Activated T-helper 2 cell treated with anti-CD3 and anti-CD28 coated beads, Interferon-gamma antibody, Interleukin-2, Interleukin-4, amounts not matched to agents 10 μg/mL and 5 μg/mL and 100 μg/mL, durations not matched to agents 14 hours and 24 hours and 36 hours (primary cell): ENCODE results near the gene LPCAT4. TPM values are rescaled to one million over a fixed set of nuclear protein-coding genes. Genes with fewer than 3 reads are reported as not detected.
"Not testable (repeated sequence)": the region's sequence is repeated elsewhere in the genome, so short reads cannot be mapped to it uniquely, and the experiment has no call there.

ENCODE experiments used
- DNase-seq: peaks from one replicate; pipeline ENCODE4 v3.0.0; 2021; ENCODE audit warnings: low spot score
- H3K27ac Mint-ChIP-seq: one replicate; pipeline ENCODE4 v1.8.0; 2021; ENCODE audit warnings: mixed read lengths
- H3K27me3 Mint-ChIP-seq: one replicate; pipeline ENCODE4 v1.8.0; 2021; ENCODE audit warnings: low read depth, mixed read lengths
- H3K36me3 Mint-ChIP-seq: one replicate; pipeline ENCODE4 v1.8.0; 2021; ENCODE audit warnings: low read depth, mixed read lengths
- H3K4me1 Mint-ChIP-seq: one replicate; pipeline ENCODE4 v1.8.0; 2021; ENCODE audit warnings: low read depth, mixed read lengths
- H3K4me3 Mint-ChIP-seq: one replicate; pipeline ENCODE4 v1.8.0; 2021; ENCODE audit warnings: low read depth, mild to moderate bottlenecking, moderate library complexity, mixed read lengths
- H3K9me3 Mint-ChIP-seq: one replicate; pipeline ENCODE4 v1.8.0; 2021; ENCODE audit warnings: mixed read lengths
- intact Hi-C: fragments of 100-400 bp; cut with micrococcal nuclease; formaldehyde crosslinking; loops from one replicate; pipeline ENCODE4 v1.15.1; 2023
- total RNA-seq: library from RNA; stranded (reverse); gene quantifications from 2 replicates; pipeline ENCODE4 v1.2.3, GENCODE V29; 2022

The LPCAT4 gene, protein sequence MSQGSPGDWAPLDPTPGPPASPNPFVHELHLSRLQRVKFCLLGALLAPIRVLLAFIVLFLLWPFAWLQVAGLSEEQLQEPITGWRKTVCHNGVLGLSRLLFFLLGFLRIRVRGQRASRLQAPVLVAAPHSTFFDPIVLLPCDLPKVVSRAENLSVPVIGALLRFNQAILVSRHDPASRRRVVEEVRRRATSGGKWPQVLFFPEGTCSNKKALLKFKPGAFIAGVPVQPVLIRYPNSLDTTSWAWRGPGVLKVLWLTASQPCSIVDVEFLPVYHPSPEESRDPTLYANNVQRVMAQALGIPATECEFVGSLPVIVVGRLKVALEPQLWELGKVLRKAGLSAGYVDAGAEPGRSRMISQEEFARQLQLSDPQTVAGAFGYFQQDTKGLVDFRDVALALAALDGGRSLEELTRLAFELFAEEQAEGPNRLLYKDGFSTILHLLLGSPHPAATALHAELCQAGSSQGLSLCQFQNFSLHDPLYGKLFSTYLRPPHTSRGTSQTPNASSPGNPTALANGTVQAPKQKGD
- total RNA-seq: 70.9 and 76.1 TPM in 2 replicates

DNA sequence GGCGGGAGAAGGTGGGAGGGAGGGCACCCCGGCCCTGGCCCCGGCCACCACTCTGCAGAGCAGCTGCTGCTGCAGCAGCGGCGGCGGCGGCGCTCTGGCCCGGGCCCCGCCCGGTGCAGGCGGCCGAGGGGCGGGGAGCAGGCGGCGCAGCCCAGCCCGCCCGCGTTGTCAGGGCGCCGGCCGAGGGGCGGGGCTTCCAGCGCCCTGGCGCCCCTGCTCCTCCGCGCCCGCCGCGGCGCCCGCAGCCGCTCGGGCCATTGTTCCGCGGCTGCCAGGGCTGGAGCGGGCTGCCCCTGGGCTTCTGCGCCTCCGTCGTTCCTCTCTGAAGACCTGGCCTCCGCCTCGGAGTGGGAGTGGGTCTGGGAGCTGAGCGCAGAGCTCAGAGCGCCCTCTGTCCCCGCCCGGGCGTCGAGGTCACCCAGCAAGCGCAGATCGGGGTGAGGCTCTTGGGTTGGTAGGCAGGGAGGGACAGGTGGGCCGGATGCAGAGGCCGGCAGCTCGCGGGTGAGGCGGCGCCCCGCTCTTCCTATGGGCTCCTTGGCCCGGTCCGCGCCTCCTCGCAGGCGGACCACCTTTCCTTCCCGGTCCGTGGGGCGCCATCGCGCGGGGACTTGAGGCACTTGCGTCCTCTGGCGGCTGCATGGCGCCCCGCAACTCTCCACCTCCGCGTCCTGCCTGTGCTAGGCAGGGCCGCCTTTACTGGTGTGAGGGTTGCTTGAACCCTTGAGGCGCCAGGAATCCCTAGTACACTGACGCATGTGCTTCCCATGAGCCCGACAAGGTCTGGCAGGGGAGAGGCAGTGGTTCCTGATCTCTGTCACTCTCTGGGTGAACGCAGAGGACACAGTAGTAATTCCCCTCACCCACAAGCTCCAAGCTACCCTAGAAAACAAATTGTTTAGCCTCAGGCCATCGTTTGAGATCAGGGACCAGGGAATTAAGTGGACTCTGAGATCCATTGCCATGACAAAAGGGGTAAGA lies at the start of gene LPCAT4:
TSS of gene LPCAT4 (minus strand) at position 96 of the 981 bp plus-strand sequence. CDS start 96 bp downstream, outside the sequence.
- intact Hi-C loops: loop anchor here (1.0 to 5.0 kb wide), 6 partner anchors 24 to 267 kb away; partner anchors contain the start of genes EMC7, GOLGA8A, NOP10 and NUTM1
- Mint-ChIP-seq H3K4me1 (peaks cover 26% of the 10 kb centered on the region), H3K27ac (peak within 1 kb of the TSS; percentile 97), H3K9me3 (no peaks in the 10 kb centered on the region), H3K36me3 (peaks cover 14% of the 10 kb centered on the region), H3K4me3 (peak within 1 kb of the TSS; percentile 98), H3K27me3 (no peaks in the 10 kb centered on the region)
- DNase-seq: peak; percentile 88

- H3K4me1 Mint-ChIP-seq, intact Hi-C loops, H3K9me3 Mint-ChIP-seq, DNase-seq, H3K27ac Mint-ChIP-seq, H3K27me3 Mint-ChIP-seq, H3K36me3 Mint-ChIP-seq, H3K4me3 Mint-ChIP-seq: not testable (repeated sequence)
Observed at GRCh38 chr15:34409511-34409910, 42.5 kb upstream of the LPCAT4 start.

DNA sequence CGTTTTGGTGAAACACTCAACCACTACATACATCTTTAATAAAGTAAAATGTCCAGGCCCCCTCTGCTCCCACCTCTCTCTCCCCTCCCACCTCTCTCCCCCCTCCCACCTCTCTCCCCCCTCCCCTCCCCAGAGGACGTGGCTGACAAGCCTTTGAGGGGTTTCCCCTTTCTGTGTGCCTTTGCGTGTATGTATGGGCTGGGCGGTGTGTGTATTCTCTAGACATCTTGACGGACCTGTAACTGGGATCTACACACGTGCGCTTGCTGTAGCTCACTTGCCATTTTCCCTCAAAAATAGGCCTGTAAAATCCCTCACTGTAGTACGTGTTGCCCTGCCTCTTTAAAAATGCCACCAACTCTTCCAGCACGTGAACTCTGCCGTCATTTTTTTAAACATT lies 42.0 kb upstream of the LPCAT4 start:
- H3K36me3 Mint-ChIP-seq, H3K27ac Mint-ChIP-seq, H3K27me3 Mint-ChIP-seq, intact Hi-C loops, H3K4me1 Mint-ChIP-seq, H3K9me3 Mint-ChIP-seq, H3K4me3 Mint-ChIP-seq, DNase-seq: not testable (repeated sequence)

GRCh38 chr15:34403899-34404298 lies 36.9 kb upstream of the LPCAT4 start:
- H3K9me3 Mint-ChIP-seq, H3K4me1 Mint-ChIP-seq, H3K4me3 Mint-ChIP-seq, H3K27ac Mint-ChIP-seq, H3K27me3 Mint-ChIP-seq, H3K36me3 Mint-ChIP-seq, intact Hi-C loops, DNase-seq: not testable (repeated sequence)

DNA sequence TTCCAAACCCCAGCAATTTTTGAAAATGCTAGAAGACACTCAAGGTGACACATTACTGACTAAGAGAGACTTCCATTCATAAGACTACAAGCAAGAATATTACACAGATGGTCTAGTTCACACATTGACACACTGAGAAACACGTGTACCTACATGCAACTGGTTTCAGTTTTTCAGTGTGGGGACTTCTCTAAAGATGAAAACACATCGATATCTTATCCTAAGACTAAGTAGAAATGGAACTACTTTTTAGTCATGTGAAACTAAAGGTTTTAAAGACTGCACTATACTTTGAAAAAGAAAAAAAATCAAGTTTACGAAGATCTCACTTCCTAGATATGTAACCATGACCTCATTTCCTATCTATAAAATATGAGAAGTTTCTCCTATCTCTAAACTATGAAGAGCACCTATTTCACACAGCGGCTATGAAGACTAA lies 36.2 kb upstream of the LPCAT4 start:
- H3K27ac Mint-ChIP-seq, H3K4me1 Mint-ChIP-seq, DNase-seq, H3K9me3 Mint-ChIP-seq, intact Hi-C loops, H3K36me3 Mint-ChIP-seq, H3K4me3 Mint-ChIP-seq, H3K27me3 Mint-ChIP-seq: not testable (repeated sequence)

DNA sequence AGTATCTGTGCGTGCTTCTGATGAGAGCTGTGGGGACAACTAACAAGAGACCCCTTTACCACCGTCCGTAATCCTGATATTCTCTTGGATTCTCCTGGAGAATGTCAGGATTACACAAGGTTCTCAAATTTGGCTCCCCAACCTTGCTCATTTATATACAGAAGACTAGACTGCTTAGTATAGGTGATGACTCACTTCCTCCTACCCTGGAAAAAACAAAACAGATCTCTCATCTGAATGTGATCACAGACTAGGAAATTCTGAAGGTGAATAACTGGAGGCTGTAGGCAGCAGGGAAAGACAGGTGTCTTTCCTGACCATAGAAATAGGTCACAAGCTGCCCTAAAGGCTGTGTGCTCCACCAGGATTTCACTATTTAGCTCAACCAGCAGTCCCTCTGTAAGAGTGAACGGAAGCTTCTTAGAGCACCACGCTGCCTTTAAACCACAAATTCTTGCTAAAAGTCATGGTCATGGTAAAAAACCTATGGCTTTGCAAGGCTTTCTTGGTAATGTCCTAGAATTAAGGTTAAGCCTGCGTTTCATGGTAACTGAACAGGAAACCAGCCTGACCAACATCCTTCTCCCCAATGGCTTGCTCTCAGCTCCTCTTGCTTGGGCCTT lies 30.8 kb upstream of the LPCAT4 start:
- DNase-seq, H3K9me3 Mint-ChIP-seq, H3K27ac Mint-ChIP-seq, H3K4me1 Mint-ChIP-seq, H3K36me3 Mint-ChIP-seq, H3K27me3 Mint-ChIP-seq, intact Hi-C loops, H3K4me3 Mint-ChIP-seq: not testable (repeated sequence)

DNA sequence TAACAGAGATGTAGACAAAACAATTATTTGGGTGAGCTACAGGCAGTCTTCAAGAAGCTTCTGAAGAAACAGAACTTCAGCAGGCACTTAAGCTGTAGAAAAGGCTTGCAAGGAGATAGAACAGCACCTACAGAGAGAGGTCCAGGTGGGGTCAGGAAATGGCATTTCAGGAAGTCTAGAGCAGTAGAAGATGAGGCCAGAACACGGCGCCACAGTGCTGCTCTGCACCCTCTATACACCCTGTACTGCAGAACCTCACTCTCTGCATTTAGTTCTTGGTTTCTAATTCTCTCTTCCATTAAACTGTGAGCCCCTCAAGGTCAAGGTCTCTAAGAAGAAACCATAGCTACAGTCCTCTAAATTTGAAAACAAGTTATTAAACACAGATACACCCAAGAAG lies 26.0 kb upstream of the LPCAT4 start:
- H3K36me3 Mint-ChIP-seq, H3K4me1 Mint-ChIP-seq, H3K27me3 Mint-ChIP-seq, intact Hi-C loops, H3K9me3 Mint-ChIP-seq, DNase-seq, H3K27ac Mint-ChIP-seq, H3K4me3 Mint-ChIP-seq: not testable (repeated sequence)

DNA sequence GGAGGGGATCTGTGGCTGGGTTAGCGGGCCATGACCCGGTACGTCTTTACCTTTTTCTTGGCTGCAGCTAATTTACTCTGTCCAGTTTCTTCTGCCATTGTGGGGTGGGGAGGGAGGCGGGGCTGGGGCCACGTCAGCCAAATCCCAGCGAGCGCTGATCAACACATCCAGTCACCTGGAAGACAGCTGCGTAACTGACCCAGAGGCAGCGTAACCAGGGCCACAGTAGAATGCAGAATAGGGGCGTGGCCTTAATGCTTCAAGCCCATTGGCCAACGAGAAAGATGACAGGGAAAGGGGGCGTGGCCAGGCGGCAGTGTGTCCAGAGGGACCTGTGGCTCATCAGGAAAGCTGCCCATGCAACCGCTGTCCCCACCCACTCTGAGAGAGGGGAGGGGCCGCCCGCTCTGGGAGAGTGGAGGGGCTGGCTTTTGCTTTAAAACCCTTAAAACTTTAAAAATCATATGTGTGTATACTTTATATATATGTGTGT lies 22.6 kb upstream of the LPCAT4 start:
- intact Hi-C loops, H3K27me3 Mint-ChIP-seq, H3K36me3 Mint-ChIP-seq, H3K9me3 Mint-ChIP-seq, DNase-seq, H3K27ac Mint-ChIP-seq, H3K4me1 Mint-ChIP-seq, H3K4me3 Mint-ChIP-seq: not testable (repeated sequence)

GRCh38 chr15:34381829-34382521 lies 15.0 kb upstream of the LPCAT4 start:
- intact Hi-C loops, H3K36me3 Mint-ChIP-seq, H3K4me3 Mint-ChIP-seq, DNase-seq, H3K9me3 Mint-ChIP-seq, H3K27me3 Mint-ChIP-seq, H3K4me1 Mint-ChIP-seq, H3K27ac Mint-ChIP-seq: not testable (repeated sequence)

DNA sequence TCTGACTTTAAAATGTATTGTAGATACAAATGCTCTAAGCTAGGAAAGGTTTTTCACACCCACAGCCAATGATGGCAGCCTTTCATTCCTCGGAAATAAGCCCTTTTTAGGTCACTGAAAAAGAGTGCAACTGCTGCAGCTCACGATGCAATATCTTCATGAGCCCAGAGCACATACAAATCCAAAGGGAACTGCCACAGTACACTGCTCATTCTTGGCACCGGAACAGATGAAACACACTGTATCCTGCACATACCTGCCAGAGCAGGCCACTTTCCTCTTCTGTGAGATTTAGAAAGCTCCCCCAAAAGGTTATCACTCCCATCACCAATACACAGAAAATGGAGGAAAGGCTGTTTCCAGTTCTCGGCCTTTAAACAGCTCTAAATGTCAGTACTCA lies 13.5 kb upstream of the LPCAT4 start:
- H3K27ac Mint-ChIP-seq, H3K4me1 Mint-ChIP-seq, H3K9me3 Mint-ChIP-seq, H3K36me3 Mint-ChIP-seq, H3K4me3 Mint-ChIP-seq, intact Hi-C loops, DNase-seq, H3K27me3 Mint-ChIP-seq: not testable (repeated sequence)

DNA sequence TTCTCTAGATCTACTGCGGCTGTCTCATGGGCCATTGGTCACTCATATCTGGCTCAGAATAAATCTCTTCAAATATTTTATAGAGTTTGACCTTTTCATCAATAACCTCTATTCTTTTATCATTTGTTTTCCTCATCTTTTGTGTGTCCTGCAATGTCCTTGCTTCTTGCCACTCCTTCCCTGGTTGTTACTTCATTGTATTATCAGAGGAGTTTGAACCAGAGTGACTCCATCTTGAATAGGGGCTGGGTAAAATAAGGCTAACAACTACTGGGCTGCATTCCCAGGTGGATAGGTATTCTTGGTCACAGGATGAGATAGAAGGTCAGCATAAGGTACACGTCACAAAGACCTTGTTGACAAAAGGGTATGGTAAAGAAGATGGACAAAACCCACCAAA lies 9.9 kb upstream of the LPCAT4 start:
- intact Hi-C loops: no loop called here
- Mint-ChIP-seq H3K9me3 (no peaks in the 10 kb centered on the region), H3K27me3 (no peaks in the 10 kb centered on the region), H3K4me1 (no peaks in the 10 kb centered on the region), H3K27ac (no peak overlapping the region), H3K36me3 (peaks cover 7% of the 10 kb centered on the region), H3K4me3 (no peak overlapping the region)
- no peak for DNase-seq

GRCh38 chr15:34375541-34375940 lies 8.5 kb upstream of the LPCAT4 start:
- H3K27ac Mint-ChIP-seq, DNase-seq, H3K4me1 Mint-ChIP-seq, H3K27me3 Mint-ChIP-seq, H3K36me3 Mint-ChIP-seq, H3K4me3 Mint-ChIP-seq, intact Hi-C loops, H3K9me3 Mint-ChIP-seq: not testable (repeated sequence)
